Activated naive CD4-positive, alpha-beta T cell treated with anti-CD3 and anti-CD28 coated beads, Interleukin-2, amount 50 U/mL, for 72 hours (primary cell): ENCODE data around the gene BRD9. TPM values are rescaled to one million over a fixed set of nuclear protein-coding genes. Genes with fewer than 3 reads are reported as not detected.
A peak's percentile ranks its signal among the peaks of the same experiment; 100 is the strongest.
"Not testable (repeated sequence)": the region's sequence is repeated elsewhere in the genome, so short reads cannot be mapped to it uniquely, and the experiment has no call there.

Source experiments
- ATAC-seq, 2 donors: fragments of 150-1000 bp; cut with Tn5 transposase; 2 replicates each; pipeline ENCODE4 v1.10.0; 2021; ENCODE audit warnings: mild to moderate bottlenecking in 2 of 2, moderate library complexity in 2 of 2
- DNase-seq, 2 donors: peaks; one replicate each; pipeline ENCODE4 v3.0.0; 2021 to 2022; ENCODE audit warnings: low spot score in 2 of 2
- H3K27ac Mint-ChIP-seq, 2 donors: one replicate each; pipeline ENCODE4 v1.8.0; 2022; ENCODE audit warnings: mild to moderate bottlenecking in 2 of 2, mixed read lengths in 2 of 2
- H3K36me3 Mint-ChIP-seq, 2 donors: one replicate each; pipeline ENCODE4 v1.8.0; 2022; ENCODE audit warnings: mixed read lengths in 2 of 2
- H3K9me3 Mint-ChIP-seq, 2 donors: one replicate each; pipeline ENCODE4 v1.8.0; 2022; ENCODE audit warnings: mixed read lengths in 2 of 2
- total RNA-seq, 2 donors: library from RNA; stranded (reverse); gene quantifications; one replicate each; pipeline ENCODE4 v1.2.3, GENCODE V29; 2022

The BRD9 gene
- total RNA-seq, 2 donors from 2014 or later, result 60.4 to 61.7 TPM

DNA sequence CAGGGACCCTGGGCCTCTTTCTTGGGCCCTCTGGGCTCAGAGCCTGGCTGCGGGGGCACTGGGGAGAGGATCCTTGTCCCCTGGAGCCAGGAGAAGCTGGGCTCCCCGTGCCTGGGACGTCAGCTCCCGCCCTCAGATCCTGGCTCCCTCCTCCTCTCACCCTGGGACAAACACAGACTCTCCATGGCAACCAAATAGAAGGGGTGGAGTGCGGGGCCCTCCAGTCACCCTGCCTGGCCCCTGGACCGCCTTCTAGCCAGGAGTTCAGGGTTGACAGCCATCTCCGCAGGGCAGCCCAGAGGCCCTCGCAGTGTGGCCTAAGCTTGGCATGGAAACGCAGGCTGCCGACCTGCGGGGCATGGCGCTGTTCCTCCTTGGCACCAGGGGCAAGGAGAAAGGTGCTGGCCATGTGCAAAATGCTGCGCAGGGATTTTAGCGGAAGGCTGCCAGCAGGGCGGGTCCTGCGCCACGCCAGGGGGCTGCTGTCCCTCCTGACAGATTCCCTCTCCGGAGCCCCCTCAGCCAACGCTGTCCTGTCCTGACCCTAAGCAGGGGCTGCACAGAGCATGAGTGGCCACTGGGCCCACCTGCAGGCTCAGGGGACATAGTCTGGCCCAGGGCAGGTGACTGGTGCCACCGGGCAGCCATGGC is 42.8 kb downstream of the BRD9 start:
- Mint-ChIP-seq H3K9me3 (no peaks in the 10 kb centered on the region), H3K36me3 (no peaks in the 10 kb centered on the region), H3K27ac (no peak overlapping the region)
- no peak for ATAC-seq
- DNase-seq, result no peak

GRCh38 chr5:848671-849111 is 43.9 kb downstream of the BRD9 start:
- Mint-ChIP-seq H3K36me3 (no peaks in the 10 kb centered on the region), H3K9me3 (no peaks in the 10 kb centered on the region), H3K27ac (no peak overlapping the region)
- no peak for DNase-seq
- ATAC-seq, result no peak

DNA sequence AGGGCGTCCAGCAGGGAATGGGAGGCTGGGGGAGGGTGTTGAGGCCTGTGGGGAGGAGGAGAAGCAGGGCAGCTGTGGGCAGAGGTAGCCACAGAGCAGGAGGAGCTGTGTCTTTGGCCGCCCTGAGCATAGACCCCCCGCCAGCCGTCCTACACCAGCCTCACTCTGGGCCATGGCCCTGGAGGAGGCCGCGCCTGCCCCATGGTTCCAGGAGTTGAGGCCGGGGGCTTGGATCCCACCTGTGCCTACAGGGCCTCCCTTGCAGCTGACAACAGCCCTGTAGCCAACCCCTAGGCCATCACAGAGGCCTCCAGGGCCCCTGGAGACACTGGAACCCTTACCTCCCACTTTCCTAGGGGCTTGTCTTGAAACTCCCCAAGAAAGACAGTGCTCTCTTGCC is 44.9 kb downstream of the BRD9 start:
- not testable (repeated sequence) for H3K27ac Mint-ChIP-seq, ATAC-seq, DNase-seq, H3K36me3 Mint-ChIP-seq, H3K9me3 Mint-ChIP-seq

DNA sequence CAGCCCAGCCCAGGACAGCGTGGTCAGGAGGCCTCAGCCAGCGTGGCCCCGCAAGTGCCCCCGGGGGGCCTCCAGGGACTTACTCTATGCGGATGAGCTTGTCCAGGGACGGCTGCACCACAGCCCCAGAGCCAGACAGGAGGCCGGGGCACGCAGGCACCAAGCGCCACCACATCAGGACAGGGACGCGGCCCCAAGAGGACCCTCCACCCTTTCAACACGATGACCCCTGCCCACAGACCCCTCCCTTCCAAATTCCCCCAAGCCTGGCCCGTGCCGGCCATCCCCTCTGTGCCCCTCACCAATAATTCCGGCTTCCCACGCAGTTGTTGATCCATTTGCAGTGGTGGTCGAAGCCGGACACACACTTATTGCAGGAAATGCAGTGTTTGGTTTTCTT is 45.4 kb downstream of the BRD9 start:
- not testable (repeated sequence) for H3K36me3 Mint-ChIP-seq, H3K9me3 Mint-ChIP-seq, DNase-seq, ATAC-seq, H3K27ac Mint-ChIP-seq

DNA sequence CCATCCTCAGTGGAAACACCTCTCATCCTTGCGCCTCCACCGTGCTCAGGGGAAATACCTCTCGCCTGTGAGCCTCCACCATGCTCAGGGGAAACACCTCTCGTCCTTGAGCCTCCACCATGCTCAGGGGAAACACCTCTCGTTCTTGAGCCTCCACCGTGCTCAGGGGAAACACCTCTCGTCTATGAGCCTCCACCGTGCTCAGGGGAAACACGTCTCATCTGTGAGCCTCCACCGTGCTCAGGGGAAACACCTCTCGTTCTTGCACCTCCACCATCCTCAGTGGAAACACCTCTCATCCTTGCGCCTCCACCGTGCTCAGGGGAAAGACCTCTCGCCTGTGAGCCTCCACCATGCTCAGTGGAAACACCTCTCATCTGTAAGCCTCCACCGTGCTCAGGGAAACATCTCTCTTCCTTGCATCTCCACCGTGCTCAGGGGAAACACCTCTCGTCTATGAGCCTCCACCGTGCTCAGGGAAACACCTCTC is 46.0 kb downstream of the BRD9 start:
- ATAC-seq (peak; percentile 27 to 79), DNase-seq (peak in 1 of 2 donors; percentile 74)
- H3K27ac Mint-ChIP-seq, result peak overlapping the region in 1 of 2 donors; percentile 78
- not testable (repeated sequence) for H3K36me3 Mint-ChIP-seq, H3K9me3 Mint-ChIP-seq

- peak; percentile 25 to 78 for ATAC-seq
- H3K9me3 Mint-ChIP-seq, DNase-seq, H3K36me3 Mint-ChIP-seq: not testable (repeated sequence)
- peak overlapping the region in 1 of 2 donors; percentile 78 for H3K27ac Mint-ChIP-seq
These were observed 46.7 kb downstream of the BRD9 start for GRCh38 chr5:845676-846601.

DNA sequence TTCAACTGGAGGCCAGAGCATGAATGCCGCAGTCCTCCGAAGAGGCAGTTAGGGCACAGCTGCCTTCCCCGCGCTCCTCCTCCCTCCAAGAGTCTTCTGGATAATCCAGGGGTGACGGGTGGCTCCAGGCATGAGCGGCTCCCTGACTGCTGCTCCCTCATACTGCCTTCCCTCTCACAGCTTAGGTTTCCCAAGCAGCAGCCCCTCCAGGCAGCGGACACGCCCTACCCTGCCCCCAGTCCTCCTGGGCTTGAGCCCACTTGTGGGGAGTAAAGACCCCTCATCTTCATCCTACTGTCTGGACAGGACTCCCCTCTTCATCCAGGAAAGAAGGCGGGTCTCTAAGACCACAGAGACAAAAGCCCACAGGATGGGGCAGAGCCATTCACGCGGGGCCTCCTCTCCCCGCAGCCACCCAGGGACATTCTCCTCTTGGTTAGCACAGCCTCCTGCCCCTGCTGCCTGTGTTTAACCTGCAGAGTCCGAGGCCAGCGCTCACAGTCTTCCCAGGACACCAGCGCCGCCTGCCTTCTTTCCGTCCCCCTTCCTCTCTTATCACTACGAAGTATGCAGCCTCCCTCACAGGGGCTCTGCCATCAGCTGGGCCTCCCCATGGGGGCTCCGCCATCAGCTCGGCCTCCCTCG is 47.4 kb downstream of the BRD9 start:
- ATAC-seq, H3K36me3 Mint-ChIP-seq, DNase-seq, H3K9me3 Mint-ChIP-seq: not testable (repeated sequence)
- H3K27ac Mint-ChIP-seq, result peak overlapping the region in 1 of 2 donors; percentile 39

DNA sequence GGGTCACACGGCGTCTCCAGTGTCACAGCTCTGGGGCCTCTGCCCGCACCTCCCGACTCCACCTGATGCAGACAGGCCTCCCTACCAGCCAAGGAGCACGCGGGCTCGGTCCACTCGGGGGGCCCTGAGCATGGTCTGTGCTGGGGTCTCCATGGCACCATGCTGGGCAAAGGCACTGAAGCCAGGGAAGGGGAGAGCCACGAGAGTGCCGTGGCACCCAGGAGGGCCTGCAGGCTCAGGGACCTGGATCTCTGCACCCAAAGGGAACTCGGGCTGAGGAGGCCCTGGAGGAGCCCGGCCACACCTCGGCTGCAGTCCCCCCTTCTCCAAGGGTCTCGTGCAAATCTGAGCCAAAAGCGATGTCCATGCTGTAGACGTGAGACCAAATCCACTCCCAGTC is 48.2 kb downstream of the BRD9 start:
- DNase-seq, H3K36me3 Mint-ChIP-seq, H3K27ac Mint-ChIP-seq, ATAC-seq, H3K9me3 Mint-ChIP-seq: not testable (repeated sequence)

GRCh38 chr5:843926-844325 is 48.7 kb downstream of the BRD9 start:
- not testable (repeated sequence) for H3K36me3 Mint-ChIP-seq, H3K27ac Mint-ChIP-seq, H3K9me3 Mint-ChIP-seq, ATAC-seq
- peak in 1 of 2 donors; percentile 41 for DNase-seq

- H3K36me3 Mint-ChIP-seq, DNase-seq, ATAC-seq, H3K9me3 Mint-ChIP-seq, H3K27ac Mint-ChIP-seq: not testable (repeated sequence)
These were observed 49.2 kb downstream of the BRD9 start for GRCh38 chr5:843371-843770.

- H3K27ac Mint-ChIP-seq, H3K9me3 Mint-ChIP-seq, H3K36me3 Mint-ChIP-seq, ATAC-seq: not testable (repeated sequence)
- peak in 1 of 2 donors; percentile 54 for DNase-seq
These were observed 50.0 kb downstream of the BRD9 start for GRCh38 chr5:842402-843221.

- H3K27ac Mint-ChIP-seq, H3K9me3 Mint-ChIP-seq, H3K36me3 Mint-ChIP-seq, ATAC-seq, DNase-seq: not testable (repeated sequence)
These were observed 50.8 kb downstream of the BRD9 start for GRCh38 chr5:841531-842401.

- DNase-seq, ATAC-seq, H3K36me3 Mint-ChIP-seq, H3K9me3 Mint-ChIP-seq, H3K27ac Mint-ChIP-seq: not testable (repeated sequence)
These were observed 51.6 kb downstream of the BRD9 start for GRCh38 chr5:840974-841435.

GRCh38 chr5:840118-840973 is 52.3 kb downstream of the BRD9 start:
- not testable (repeated sequence) for H3K9me3 Mint-ChIP-seq, H3K36me3 Mint-ChIP-seq, ATAC-seq, H3K27ac Mint-ChIP-seq, DNase-seq
